HK-2 (cell line): Measurements from ENCODE around the gene LARGE1.

Source experiments
- DNase-seq: peaks from one replicate; pipeline ENCODE4 v3.0.0-alpha.2; 2018; ENCODE audit not compliant: unreplicated experiment

Gene LARGE1

DNA sequence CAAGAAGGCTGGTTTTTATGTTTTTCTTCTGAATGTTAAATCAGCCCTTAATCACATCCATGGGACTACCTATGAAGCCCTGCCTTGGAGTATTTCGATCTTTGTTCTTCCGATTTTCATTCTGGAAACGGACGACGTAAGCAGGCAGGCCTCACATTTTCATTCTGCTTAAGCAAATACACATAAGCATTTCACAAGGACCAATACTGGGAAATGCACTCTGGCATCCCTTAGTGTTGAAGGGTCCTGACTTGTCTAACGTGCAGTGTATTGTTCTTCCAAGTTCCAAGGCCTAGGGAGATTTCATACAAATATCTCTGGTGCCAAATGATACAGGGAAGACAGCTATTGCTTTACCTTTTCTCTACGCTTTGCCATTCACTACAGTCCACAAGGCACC is 143.8 kb downstream of the LARGE1 start:
- DNase-seq = no peak

DNA sequence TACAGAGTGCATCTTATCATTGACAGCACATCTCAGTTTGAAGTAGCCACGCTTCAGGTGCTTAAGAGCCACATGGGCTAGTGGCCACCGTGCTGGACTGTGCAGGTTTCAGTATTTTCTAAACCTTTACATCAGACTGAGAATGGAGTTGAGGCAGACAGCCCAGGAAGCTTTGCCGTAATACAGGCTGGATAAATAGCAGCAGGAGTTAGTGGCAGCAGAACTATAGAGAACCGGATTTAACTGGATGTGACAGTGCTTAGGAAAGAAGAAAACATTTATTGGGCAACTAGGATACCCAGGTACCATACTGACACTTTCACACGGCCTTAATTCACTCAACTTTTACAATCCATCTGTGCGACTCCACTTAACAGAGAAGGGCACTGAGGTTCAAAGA is 145.5 kb downstream of the LARGE1 start:
- DNase-seq = no peak

DNA sequence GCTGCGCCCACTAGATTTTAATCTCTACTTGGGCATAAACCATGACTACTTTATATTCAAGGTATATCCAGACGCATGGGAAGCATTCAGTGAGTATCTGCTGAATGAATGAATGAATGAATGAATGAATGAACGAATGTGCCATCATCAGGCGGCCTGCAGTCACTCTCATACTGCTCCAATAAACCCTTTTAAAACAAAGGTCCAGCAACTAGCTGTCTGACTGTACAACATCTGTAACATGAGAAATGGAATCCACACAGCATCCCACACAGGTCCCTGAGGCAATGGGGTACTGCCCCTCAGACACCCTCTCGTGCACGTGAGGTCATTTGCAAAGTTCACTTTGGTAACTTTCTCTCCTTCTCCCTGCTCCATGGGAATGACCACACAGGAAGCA is 147.5 kb downstream of the LARGE1 start:
- DNase-seq = no peak

DNA sequence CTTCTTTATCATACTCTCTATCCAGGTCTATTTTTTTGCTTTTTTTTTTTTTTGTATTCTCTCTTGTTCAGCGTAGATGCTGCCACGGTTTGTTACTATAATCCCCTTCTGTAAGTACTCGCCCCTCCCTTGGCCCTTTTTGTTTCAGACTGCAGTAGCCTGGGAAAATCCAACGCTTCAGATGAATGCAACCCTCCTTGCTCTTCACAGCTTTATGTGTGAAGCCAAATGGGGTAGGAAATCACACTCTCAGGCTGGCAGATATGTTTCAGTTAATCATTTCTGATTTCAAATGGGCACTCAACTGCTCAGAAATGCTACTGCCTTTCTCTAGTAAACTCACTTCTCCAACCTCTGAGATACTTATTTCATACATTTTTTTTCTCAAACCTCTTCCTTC is 149.1 kb downstream of the LARGE1 start:
- DNase-seq = no peak

DNA sequence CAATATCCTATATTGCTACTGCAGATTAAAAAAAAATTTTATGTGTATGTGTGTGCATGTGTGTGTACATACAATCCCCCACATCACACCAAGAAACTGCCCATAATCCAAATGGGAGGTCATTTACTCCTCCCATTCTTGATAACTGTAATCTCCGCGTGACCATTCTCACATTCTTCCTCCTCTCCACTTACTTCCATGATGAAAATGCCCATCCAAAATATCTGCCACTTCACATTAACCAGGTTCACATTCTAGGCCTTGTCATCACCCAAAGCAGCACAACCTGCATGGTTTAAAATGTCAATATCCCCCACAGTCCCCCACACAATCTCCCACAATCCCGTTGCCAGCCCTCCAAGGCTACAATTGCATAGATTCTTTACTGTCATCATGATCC is 149.6 kb downstream of the LARGE1 start:
- no peak for DNase-seq

DNA sequence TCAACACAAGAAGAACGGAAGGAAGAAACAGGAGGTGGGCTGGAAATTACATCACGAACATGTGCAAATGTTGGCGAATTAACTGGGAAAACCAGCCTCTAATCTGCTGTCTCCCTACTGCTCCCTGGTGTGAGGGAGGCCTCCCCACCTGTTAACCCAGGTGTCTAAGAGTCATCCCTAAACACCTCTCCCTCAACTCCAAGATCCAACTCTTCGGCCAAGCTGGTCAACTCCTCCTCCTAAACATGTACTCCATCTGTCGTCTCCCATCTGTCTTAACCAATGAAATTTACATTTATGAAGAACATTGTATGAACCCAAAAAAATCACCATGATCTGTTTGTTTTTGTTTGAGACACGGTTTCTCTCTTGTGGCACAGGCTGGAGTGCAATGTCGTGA is 154.2 kb downstream of the LARGE1 start:
- DNase-seq = no peak

DNA sequence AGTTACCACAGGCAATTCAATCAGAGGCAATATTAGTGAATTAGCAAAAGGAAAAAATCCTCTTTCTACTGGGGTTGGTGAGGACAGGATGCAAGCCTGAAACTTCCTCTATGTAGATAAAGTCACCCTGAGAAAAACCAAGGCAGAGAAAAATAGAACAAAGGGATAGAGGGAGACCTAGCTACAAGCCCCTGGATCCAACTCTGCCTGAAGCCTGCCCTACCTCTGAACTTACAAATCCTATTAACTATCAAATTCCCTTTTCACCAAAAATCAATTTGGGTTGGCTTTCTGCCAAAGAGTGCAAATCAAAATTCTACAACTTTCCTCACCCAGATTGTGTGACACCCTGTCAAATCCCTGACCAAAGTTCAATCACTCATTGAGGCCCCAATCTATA is 161.3 kb downstream of the LARGE1 start:
- DNase-seq = no peak

DNA sequence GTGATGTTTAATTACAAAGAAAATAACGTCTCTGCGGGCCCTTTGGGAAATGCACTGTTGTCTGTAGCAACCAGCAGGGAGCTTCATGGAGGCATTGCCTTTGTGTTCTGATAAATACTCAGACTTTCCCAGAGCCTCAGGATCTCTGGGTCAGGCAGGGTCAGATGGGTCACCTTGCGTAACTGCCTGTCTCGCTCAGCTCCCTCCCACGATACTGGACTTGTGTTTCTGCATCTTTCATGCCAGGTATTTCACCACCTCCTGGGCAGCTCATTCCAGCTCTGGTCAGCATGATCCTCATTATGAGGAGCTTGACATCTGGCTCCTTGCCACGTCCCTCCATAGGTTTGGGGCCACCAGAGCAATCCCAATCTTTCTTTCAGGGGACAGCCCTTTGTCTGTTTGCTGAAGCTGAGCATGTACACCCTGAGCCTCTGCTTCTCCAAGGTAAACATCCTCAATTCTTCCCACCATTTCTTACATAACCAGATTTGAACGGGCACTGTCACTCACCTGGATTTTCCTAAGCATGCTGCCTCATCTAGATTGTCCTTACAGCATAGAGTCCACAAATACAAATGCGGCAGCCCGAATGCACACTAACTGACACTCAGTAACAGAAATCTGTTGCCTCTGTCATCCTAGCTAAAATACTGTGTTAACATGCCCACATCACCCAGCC is 162.3 kb downstream of the LARGE1 start:
- no peak for DNase-seq

DNA sequence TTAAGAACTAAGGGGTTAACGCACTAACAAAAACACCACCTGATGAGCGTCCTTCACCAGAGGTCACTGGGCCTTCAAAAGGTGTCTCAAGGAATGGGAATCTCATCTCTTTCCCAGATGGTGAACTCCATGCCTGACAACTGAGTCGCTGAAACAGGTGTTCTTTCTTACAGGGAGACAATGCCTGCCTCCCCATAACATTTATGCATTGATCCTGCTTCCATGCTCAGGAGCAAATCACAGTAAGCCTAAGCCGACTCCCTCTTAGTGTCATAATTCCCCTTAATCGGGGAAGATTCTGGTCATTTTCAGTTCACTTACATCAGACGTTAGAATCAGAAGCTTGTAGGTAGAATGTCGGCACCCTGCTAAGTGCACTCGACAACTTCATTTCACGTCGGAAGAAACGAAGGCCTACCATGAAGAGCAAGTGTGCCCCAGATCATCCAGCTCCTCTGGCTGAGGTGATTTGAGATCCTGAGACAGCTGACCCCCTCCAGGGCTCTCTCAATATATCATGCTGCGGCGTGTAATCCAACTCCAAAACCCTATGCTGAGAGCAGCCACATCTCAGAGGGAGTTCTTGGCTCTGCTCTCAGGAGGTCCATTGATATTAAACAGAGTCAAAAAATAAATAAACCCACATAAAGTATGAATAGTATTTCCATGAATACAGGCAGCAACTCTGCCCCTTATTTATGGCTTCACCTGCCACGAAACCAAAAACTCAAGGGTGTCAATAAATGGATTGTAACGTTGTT is 163.1 kb downstream of the LARGE1 start:
- DNase-seq = no peak

DNA sequence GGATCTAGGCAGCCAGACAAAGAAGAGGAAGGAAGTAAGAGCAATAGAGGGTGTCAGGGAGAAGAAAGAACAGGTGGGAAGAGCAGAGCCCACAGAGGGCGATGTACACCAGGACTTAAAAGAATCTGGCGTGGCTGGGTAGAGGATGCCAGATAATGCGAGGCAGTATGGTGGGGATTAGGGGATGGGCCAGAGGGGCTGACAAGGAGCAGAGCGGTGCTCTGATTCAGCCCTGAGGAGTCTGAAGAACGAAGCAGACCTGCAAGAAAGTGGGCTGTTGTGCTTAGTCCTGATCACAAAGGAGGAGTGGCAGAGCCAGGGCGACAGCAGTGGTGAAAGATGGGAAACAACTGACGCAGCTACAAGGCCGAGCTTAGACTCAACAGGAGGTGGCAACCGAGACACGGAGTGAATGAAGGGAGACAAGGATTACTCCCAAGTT is 163.7 kb downstream of the LARGE1 start:
- DNase-seq = no peak

DNA sequence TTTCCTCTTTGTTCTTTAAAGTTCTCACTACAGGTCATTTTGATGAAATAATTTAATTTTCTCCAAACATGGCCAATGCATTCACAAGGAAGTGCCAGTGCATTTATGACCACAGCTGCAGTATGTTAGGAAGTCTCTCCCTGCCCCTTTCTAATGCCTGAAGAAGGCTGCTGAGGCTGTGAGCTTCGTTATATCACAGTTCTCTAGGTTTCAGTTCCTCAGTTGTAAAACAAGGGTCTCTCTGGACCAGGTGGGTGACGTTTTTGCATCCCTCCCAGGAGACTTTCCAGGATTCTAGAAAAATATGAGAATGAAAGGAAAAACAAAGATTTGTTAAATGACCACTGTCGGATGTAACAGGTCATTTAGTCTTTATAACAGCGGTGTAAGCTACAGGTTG is 171.6 kb downstream of the LARGE1 start:
- DNase-seq = no peak

DNA sequence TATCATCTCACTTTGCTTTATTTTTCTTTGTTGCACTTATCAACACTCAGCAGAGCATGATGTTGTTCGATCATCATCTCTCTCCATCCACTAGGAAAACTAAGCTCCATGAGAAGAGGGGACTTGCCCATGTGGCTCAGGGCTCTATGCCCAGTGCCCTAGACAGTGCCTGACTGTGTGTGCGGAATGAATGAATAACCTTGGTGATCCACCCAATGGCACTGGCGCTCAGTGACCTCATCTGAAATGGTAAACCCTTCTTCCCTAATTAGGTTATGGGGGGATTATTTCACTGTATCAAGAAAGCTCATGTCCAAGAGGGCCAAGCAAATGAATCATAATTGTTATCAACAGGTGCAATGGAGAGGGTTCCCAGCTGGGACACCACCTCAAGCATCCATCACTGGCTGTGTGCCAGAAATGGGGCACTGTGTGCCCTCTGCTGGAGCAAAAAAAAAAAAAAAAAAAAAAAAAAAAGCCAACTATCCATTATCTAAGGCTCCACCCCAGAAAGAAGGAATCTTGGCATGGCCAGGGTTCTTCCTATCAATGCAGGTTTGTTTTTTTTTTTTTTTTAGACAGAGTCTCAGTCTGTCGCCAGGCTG is 172.6 kb downstream of the LARGE1 start:
- peak; percentile 13 for DNase-seq

DNA sequence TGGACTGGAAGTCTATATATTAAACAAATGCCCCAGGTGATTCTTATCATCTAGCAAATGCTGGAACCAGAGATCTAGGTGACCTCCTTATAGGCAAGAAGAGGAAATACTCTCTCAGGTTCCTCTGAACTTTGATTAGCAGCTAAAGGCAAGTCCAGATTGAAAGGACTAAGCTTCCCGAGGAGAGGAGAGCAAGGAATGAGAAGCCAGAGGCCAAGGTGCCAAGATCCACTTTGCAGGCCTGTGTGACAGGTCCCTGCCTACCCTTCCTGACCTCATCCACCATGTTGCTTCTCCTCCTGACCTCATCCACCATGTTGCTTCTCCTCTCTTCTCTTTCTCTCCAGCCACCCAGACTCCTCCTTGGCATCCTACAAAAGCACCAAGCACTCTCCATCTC is 173.2 kb downstream of the LARGE1 start:
- DNase-seq = no peak

DNA sequence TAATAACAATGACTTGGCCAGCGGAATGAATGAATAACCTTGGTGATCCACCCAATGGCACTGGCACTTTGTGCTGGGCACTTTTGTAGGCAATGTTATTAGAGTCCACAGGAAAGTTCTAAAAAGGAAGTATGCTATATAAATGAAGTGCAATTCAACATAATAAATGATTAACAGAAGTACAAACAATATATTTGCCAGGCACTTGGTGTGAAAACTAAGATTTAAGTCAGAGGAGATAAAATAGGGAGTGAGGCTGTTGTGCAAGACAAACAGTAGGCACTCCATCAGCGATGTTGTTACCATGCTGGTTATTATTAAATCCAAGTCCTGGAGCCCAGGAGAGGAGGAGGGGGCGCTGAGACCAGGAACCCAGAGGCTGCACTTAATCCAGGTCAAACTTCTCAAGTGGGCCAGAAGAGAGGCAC is 173.8 kb downstream of the LARGE1 start:
- no peak for DNase-seq

DNA sequence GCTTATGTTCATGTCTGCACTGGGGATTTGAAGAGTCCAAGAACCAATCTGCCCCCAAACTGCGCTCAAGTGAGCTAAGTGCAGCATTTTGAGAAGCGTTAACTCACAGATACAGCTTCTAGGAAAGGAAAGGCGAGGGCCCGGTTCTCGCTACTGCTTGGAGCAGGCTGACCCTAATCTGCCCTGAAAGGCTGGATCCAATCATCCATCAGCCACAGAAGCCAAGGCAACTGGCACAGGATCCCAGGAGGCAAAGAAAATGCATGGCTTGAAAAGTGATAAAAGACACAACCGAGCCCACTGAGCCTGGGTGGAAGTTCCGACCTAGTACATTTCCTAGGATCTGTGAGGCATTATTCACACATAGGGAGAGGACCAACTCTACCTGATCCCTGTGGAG is 174.8 kb downstream of the LARGE1 start:
- no peak for DNase-seq

DNA sequence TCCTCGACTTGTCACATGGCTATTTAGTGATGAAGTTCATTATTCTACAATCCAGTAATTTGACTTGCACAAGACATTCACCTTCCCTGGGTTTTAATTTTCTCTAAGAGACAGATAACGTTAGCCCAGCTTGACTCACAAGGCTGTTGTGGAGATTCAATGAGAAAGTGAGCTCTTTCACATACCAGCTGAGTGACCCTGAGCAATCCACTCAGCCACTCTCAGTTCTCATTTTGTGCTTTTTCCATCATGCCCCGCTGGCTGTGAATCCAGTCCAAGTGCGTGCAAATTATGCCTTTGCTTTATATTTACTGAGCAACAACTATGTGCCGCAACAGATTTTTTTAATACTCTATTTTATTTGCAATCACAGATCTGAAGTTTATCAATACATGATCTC is 176.5 kb downstream of the LARGE1 start:
- no peak for DNase-seq

DNA sequence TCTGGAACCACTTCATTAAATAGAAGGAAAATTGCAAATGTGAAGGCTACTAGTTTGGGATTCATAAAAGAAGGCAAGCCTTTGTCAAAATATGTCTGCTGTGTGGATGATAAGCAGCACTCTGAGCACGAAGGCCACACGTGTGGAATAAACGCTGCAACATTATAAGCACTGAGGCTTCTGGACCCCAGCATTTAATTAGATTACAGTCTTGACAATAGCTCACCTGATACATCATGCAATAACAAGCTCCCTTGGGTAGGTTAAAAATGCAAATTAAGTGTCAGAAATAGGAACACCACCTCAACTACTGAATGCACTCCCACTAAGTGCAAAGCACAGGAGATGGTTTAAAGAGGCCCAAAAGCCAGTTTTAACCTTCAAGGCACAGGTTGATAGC is 179.3 kb downstream of the LARGE1 start:
- no peak for DNase-seq

DNA sequence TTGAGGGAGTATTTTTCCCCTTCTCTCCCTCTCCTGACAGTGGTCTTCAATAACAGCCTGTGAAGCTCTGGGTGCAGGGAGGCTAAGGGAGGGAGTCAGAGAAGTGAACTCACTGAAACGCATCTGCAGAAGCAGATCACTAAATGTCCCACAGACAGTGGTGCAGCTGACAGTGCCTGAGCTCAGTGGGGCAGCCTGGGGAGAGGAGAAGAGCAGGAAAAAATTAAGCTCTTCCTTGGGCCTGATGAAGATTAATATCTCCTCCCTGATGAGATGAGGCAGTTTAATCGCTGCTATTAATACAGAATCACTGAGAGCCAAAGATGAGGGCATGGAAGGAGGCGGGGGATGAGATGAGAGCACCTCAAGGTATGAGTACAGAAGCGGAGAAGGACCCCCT is 180.8 kb downstream of the LARGE1 start:
- no peak for DNase-seq

DNA sequence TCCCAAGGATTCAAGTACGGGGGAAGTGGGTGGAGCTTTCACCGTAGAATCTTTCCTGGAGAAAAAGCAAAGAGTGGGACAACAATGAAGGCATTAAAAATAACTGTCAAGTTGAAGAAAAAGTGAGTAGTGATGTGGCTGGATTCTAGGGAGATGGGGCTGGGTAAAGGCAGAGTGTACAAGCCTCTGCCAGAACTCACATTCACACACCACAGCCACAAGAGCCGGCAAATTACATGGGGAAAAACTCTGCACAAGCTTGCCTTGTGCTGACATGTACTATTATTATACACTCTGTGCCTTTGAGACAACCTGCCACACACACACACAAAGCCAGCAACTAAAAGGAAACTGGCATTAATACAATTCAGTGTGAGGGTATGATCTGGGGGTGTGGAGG is 182.6 kb downstream of the LARGE1 start:
- DNase-seq = no peak

DNA sequence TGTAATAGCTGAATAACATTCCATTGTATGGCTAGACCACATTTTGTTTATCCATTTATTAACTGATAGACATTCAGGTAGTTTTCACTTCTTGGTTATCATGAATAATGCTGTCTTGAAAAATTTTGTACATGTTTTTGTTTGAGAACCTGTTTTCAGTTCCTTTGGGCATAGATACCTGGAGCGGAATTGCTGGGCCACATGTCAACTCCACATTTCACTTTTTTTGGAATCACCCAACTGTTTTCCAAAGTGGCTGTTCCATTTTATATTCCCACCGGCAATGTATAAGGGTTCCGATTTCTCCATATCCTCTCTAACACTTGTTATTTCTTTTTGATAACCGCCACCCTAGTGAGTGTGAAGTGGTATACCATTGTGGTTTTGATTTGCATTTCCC is 184.3 kb downstream of the LARGE1 start:
- no peak for DNase-seq

DNA sequence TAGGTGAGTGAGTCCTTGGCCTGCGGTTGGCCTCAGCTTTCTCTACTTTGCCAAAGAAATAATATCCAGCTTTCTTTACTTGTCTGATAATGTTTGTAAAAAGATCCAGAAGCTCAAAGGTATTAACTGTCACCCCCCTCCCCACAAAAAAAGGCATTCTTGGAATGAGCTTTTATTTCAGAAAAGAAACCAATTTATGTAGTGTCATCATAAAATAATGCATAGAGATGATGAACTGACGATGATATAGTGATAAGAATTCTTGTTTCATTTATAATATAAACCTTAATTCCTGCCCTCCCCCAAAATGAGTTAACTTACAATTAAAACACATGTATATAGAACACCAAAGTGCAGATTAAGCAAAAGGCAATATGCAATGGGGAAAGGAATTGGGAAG is 191.4 kb downstream of the LARGE1 start:
- no peak for DNase-seq

DNA sequence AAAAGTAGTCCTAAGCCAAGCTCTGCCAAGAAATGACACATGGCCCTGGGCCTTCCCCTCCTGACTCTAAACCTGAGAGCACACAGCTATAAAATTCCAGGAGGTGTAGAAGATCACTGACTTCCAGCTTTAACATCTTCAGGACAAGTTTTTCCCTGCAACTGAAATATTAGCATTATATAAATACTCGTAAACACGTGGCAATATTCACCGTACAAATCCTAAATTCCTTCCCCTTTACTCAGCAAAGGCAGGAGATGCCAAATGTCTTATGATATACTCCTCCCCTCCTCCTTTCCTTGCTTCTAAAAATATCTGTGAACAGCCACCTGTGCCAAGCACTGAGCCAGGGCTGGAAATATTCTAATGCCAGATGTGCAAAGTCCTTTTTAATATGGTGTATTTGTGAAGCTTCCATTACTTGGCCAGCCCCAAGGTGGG is 194.0 kb downstream of the LARGE1 start:
- no peak for DNase-seq

DNA sequence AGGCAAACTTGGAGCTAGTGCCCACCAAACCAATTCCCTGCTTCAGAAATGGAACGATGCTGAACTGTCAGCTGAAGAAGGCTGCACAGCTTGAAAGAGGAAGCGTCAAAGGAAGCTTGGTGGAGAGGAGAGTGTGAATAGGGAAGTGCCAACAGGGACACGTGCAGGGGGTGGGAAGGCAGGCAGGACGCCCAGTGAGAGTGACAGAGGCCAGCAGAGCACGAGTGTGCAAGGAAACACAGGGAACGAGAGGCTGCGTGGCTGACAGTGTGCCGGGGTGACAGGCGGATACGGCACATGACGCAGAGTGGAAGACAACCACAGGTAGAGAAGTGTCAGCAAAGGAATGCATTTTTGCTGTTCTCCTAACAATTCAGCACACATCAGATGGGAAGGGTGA is 196.4 kb downstream of the LARGE1 start:
- no peak for DNase-seq
